WTC11 (cell line): ENCODE data around the gene NPEPPS.
"Not testable (repeated sequence)": the region's sequence is repeated elsewhere in the genome, so short reads cannot be mapped to it uniquely, and the experiment has no call there.

Experiments
- CTCF ChIP-seq: fragments of 200-600 bp; IDR thresholded peaks from 2 replicates; pipeline ENCODE4 v1.8.0; 2022; ENCODE audit warnings: antibody characterized with exemption
- ETV6 ChIP-seq: sonication (generic); formaldehyde crosslinking; IDR thresholded peaks from 2 replicates; pipeline ENCODE4 v1.8.1; 2022; ENCODE audit warnings: mild to moderate bottlenecking, missing genetic modification reagents
- MAX ChIP-seq: sonication (generic); formaldehyde crosslinking; IDR thresholded peaks from 2 replicates; pipeline ENCODE4 v1.8.0; 2022; ENCODE audit warnings: mild to moderate bottlenecking, missing genetic modification reagents
- SP1 ChIP-seq: sonication (generic); formaldehyde crosslinking; conservative IDR thresholded peaks from 2 replicates; pipeline ENCODE4 v1.8.1; 2022; ENCODE audit warnings: missing genetic modification reagents

- TF ChIP-seq CTCF; ETV6 (CRISPR knock-in tag); MAX (CRISPR knock-in tag); SP1 (CRISPR knock-in tag): not testable (repeated sequence)
Observed at GRCh38 chr17:47499074-47499473, 31.8 kb upstream of the NPEPPS start.
